TTC549 (cell line): Measurements from ENCODE around the gene HTT.

Source experiments
- FAIRE-seq: peaks from 2 replicates; lab custom pipeline; 2012; peaks lifted over from hg19 to GRCh38; lab: Jason Lieb, UNC

The HTT gene

GRCh38 chr4:3251691-3252479 lies 177.4 kb downstream of the HTT start:
- FAIRE-seq: no peak

- no peak for FAIRE-seq
Observed at GRCh38 chr4:3252480-3252828, 178.0 kb downstream of the HTT start.

DNA sequence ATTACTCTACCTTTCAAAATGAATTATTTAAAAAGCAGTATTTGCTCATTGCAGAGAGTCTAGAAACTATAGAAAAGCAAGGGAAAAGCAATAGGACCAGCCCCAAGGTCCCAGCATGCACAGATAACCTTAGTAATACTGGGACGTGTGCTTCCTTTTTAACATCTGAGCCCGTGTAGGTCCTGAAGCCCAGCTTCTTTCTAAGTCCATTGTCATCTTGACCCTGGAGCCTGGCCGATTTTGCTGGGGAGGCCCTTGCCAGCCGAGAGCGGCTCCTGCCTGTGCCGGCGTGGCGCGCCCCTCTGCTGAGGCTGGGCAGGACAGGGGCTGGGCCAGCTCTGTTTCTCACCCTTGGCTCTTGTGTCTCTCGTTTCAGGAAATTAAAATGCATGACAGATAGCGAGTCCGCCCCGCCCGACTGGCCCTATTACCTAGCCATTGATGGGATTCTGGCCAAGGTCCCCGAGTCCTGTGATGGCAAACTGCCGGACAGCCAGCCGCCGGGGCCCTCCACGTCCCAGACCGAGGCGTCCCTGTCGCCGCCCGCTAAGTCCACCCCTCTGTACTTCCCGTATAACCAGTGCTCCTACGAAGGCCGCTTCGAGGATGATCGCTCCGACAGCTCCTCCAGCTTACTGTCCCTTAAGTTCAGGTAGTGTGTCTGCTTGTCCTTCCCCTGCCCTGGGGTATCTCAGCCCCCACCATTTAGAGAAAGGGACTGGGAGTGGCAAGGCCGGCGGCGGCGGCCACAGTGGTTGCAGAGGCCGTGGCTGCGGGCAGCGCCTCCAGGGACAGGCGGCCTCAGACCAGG lies 178.6 kb downstream of the HTT start:
- no peak for FAIRE-seq

GRCh38 chr4:3253808-3254207 lies 179.3 kb downstream of the HTT start:
- FAIRE-seq: no peak

DNA sequence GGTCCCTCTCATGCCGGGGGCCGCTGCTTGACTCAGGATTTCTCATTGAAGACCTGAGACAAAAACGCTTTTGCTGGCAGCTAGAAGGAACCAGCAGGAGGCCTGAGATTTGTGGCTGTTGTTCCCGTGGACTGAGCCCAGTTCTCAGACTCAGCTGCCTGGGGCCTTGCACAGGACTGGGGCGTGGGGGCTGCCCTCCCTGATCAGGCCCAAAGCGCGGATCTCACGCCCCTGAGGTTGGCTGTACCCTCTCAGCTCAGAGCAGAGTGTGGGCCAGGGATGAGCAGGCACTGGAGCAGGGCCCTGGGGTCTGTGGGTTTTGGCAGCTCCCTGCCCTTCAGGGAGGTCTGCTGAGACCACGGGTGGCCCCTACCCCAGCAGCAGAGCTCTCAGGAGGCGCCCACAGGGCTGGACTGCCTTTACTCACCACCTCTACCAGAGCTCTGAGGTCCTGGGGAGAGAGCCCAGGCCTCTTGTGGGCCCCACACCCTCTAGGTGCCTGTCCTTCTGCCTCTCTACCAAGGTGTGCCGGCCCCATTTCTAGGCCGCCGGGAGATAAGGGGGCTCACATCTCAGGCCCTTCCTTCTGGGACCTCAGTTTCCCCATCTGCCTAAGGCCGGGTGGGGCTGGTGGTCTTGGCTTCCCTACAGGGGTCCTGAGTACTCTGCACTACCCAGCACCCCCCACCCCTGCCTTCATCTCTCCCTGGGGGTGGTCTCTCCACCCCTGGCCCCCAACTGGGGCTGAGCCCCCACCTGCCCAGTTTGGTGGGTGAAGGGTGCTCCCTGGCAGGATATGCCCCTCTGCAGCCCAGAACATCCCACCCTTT lies 180.0 kb downstream of the HTT start:
- no peak for FAIRE-seq

- no peak for FAIRE-seq
Observed at GRCh38 chr4:3255611-3256186, 181.2 kb downstream of the HTT start.

GRCh38 chr4:3256230-3257102 lies 182.0 kb downstream of the HTT start:
- FAIRE-seq: no peak

- FAIRE-seq: no peak
Observed at GRCh38 chr4:3257103-3257555, 182.6 kb downstream of the HTT start.

GRCh38 chr4:3257556-3258482 lies 183.3 kb downstream of the HTT start:
- FAIRE-seq: no peak

GRCh38 chr4:3261411-3262207 lies 187.1 kb downstream of the HTT start:
- no peak for FAIRE-seq

- no peak for FAIRE-seq
Observed at GRCh38 chr4:3262208-3263052, 187.9 kb downstream of the HTT start.

DNA sequence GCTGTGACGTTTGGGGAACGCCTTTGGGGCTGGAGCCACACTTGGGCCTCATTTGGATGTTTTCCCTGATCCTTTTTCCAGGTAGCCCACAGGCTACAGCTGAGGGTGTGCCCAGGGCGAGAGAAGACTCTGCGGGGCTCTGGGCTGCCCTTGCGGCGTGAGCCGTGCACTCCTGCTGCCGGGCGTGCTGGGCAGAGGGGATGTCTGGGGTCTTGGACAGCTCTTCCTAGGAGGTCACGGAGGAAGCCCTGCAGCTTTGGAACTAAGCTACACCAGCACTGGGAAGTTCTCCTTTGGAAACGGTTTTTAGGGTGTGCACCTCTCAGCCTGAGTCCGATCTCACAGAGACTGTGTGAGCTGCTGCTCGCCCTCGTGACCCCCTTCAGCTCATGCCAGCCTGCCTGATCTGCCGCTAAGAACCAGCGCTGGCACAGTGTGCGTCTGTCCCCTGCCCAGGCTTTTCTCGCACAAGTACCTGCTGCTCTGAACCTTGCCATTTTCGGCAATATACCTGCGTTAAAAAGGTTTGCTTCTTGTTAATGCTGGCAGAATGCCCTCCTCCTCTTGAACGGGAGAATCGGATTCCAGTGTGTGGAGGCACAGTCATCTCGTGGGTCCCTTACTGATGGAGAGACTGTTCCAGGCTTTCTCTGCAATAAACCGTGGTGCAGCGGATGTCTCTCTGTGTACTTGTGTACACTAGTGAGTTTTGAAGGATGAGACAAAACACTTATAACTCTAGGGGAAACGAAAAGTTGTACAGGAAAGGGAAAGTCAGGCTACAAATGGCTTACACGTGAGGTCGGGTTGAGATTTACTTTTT lies 188.8 kb downstream of the HTT start:
- no peak for FAIRE-seq

GRCh38 chr4:3263876-3264193 lies 189.4 kb downstream of the HTT start:
- no peak for FAIRE-seq

DNA sequence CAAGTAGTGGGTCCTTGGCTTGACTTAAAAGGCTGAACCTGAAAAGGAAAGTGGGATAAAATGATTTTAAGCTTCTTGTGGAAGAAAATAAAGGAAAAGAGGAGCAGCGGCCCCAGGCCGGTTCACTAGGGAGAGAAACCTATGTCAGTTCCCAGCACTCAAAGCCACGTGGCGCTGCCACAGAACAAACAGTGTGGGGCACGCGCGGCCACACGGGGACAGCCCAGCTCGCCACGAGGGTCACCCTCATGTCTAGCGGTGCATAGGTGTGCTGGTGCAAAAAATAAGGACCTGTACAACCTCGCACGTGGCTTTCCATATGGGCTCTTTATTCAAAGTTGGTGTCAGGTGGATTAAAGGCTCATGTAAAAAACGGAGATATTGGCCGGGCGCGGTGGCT lies 191.6 kb downstream of the HTT start:
- no peak for FAIRE-seq

DNA sequence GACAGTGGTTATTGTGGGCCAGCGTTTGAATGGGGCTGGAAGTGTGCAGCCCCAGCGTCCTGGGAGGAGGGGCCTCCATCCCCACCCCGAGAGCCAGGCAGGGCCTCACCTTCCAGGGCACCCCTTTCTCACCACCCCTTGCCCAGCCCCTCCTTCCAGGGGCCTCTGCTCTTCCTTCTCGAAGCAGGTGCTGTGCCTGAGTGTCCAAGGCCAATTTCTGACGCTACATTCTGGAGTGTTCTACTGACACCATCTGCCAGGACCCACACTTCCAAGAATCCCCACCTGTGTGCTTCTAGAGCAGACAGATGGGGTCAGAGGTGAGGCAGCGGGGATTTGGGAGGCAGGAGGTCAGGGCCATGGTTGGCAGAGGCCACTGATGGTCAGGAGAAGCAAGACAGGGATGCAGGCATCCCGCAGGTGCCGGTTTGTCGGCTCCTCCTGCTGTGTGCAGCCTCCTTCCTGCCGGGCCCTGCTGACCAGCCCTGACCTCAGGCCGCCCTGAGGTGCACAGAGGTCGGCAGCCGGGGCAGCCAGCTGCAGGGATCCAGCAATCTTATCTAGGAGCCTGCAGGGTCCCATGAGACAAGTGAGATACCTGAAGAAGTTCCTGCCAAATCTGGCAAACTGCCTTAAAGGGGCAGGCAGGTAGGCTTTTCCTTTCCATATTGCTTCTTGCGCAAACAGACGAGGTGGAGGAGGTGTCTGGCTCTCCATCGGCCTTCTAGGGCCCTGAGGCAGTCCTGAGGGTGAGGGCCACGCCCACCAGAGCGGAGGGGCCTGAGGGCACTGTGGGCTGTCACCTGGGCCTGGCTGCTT lies 193.3 kb downstream of the HTT start:
- FAIRE-seq: no peak

DNA sequence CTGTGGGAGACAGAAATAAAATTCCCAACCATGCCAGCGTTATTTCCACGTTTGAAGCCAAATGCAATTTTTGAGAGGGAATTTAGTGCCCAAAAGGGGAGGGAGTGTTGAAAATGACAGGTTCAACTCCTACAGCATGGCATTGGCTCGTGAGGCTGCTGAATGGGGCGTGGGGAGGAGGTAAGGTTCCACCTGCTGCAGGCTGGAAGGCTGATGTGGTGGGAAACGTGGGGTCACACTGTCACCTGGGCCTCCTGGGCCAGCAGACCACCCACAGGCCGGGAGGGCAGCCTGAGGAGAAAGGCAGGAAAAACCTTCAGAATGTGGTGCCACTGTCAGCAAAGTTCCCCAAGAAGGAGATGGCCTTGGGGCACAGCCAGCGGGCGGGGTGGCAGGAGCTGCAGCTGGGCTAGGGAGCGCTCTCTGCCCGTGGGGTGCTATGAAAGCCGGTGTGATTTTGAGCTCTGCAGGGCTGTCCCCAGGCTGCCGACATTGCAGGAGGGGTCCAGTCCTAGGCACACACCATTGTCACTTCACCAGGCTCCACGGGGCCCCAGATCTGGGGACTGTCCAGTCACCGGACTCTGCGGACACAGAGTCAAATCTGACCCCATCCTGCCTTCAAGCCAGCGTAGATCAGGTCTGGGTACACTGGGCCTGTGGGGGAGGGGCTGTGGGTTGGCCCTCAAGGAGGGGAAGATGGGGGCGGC lies 194.1 kb downstream of the HTT start:
- no peak for FAIRE-seq
